ENCODE measurements around the gene SLC35F4.

SLC35F4 gene

DNA sequence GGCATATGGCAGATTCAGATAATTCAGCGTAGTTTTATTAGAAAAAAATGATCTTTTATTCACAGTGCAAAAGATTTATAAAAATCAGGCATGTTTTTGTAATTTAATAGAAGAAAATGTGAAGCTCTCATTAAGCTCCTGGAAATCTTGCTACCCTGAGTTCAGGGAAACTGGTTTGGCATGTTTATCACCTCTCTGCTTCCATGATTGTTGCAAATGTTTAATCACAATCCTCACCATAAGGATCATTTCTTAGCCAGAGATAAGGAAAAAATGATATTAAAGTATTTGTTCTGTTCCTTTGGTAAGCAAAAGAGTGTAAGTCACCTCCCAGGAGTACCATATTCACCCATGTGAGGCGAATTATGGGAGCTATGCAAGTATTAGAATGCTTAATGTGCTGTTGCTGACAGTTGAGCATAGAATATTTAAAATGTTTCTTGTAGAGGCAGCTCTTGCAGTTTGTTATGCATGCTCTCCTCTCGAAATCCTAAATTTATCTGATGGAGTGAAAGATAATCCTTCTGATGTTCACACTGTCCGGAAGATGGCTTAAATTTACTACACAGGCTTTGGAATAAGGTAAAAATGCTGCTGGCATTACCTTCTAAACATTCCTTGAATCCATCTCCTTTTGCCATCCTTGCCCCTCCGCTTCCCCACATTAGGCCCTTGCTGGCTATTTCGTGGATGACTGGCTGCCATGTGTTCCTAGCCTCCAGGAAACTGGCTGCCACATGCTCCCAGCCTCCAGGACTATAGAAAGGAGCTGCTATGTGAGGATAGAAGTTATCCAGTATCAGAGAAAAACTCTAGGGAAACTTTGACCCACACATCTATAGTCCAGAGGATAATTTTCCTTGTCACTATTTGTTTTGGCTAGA, 256.5 kb downstream of the SLC35F4 start:
- no peak for DNase-seq

DNA sequence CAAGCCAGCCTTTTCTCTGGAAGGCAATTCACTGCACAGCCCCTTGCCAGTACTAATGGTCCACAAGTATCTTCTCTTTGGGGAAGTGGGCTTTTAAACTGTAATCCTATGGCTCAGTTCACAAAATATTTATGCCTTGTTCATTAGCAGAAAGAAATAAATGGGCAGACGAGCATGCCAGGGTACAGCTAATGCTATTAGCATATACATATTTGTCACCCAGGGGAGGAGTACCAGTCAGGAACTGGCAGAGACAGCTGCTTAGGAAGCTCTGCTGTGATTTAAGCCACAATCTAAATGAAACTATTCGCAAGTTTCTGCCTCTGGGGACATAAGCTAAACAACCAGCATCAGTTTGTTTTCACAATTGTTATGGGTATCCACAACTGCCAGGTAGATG, 258.8 kb downstream of the SLC35F4 start:
- no peak for DNase-seq

DNA sequence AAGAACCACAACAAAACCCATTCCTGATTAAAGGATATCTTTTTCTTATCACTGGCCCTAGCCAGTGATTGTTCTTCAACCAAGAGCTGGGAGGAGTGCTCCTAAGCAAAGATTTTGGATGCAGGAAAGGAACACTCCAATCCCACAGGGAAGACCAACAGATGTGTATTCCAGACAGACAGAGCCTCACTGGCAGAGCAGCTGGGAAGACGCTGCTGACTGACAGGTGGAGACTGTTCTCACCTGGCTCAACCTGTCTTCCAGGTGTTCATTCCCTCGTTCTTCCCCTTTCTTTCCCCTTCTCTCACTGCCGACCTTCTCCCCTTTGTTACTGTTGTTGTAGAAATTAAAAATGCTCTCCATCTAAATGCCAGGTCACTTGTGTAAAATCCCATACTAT, 282.5 kb downstream of the SLC35F4 start:
- no peak for DNase-seq

DNA sequence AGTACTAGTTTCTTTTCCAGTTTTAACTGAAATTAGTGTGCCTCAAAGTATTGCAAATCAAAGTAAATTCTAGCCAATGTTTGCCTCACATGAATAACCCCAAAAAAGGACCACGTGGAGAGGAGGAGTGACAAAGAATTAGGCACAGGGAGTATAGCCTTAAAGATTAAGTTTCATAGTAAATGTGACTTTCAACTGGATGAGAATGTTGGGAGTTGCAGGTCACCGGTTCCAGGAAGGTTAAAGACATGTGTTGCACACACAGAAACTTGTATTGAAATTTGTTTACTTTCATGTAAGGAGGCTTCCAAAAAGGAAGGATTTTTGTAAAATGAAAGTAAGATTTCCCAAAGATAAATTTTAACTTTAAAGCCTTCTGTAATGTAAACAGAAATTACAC, 283.1 kb downstream of the SLC35F4 start:
- no peak for DNase-seq

DNA sequence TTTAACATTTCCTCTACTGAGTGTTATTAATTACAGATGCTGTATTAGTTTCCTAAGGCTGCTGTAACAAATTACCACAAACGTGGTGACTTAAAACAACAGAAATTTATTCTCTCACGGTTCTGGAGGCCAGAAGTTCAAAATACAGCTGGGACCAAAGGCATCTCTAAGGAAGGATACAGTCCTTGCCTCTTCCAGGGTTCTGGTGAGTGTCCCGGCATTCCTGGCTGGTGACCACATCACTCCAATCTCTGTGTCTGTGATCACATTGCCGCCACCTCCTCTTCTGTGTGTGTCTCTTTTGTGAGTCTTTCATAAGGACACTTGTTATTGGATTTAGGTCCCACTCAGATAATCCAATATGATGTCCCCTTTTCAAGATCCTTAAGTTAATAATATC, 287.1 kb downstream of the SLC35F4 start:
- no peak for DNase-seq

DNA sequence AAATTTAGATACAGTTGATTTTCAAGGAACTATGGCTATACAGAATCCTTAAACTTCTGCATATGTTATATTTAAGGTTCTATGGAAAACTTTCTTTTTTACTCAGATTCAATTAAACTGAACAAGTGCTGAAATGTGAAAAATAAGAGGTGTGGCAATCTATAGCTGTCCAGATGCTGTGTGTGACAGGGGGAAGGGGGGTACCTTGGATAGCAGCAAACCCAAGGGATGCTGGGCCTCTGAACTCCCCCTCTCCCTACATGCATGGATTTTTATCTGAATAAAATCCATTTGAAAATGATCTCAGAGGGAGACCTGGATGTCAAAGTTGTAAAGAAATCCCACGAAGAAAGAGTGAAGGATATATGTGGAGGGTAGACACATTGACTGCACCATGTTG, 289.4 kb downstream of the SLC35F4 start:
- DNase-seq, result no peak

DNA sequence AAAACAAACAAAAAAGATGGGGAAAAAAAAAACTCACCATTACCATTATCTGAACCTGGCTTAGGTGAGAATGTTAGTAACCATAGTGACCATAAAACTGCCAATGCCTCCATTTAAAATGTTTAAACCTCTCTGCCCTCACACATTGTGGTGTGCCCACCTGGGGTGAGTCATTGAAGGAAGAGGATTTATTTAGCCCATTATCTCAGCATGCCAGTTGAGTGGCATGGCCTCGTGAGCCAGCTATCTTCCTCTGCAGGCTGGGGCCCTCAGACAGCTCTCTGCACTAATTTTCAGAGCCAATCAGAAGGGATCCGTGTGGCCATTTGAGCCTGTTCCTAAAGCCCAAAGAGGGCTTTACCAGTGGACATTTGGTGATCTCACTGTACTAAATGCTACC, 290.4 kb downstream of the SLC35F4 start:
- no peak for DNase-seq

DNA sequence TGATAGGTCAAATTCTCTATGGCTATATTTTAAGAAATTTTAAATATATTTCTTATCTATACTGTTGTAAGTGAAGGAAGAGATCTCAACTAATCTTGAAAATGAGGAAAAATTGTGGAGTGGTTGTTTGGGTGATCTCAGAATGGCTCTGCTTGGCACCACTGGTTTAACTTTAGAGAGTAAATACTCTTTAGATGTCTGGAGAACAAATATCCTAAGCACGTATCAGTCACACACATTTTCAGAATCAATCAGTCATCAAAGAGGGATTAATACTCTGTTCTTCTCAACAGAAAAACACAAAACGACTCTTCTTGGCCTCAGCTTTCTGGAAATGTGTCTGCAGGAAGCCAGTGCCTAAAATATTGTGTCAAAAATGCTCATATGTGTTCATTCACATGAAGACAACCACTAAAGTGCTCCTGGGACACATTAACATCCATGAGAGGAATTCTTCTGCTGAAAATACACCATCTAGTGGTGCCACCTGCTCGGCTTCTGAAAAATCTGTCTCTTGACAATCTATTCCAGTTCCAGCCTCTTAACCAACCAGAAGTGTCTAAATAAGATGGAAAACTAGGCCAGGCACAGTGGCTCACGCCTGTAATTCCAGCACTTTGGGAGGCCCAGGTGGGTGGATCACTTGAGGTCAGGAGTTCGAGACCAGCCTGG, 291.1 kb downstream of the SLC35F4 start:
- no peak for DNase-seq

DNA sequence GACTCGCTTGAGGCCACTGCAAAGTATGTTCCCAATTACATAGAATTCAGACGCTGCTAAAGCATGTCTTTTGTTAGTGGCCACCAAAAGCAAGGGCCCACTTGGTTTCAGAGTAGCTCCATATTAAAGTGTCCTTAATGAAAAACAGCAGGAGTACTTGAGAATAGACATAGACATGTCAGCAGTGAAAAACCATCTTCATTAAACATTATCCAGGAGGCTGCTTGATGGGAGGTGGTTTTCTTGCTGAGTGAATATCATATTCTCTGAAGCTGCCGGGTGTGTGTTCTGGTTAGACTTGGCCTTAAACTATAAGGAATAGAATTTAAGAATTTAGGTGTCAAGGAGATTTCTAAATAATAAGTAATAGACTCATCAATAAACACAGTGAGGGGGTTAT, 292.7 kb downstream of the SLC35F4 start:
- no peak for DNase-seq

DNA sequence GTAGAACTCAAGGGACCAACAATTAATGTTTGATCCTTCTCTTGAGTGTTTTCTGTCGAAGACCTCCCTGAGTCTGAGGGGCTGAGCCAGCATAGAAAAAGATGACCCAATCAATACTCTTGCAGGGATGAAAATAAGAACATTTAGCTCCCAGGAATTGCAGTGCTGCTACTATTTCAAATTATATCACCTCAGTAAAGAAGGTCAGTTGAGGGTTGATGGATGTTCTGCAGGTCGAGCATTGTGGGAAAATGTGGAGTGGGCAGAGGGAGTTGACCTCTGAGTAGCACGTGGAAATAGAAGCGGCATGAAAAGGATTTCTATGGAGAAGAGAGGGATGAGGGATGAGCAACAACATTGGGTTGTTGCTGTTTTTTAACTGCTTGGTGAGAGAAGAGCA, 297.3 kb downstream of the SLC35F4 start:
- no peak for DNase-seq

DNA sequence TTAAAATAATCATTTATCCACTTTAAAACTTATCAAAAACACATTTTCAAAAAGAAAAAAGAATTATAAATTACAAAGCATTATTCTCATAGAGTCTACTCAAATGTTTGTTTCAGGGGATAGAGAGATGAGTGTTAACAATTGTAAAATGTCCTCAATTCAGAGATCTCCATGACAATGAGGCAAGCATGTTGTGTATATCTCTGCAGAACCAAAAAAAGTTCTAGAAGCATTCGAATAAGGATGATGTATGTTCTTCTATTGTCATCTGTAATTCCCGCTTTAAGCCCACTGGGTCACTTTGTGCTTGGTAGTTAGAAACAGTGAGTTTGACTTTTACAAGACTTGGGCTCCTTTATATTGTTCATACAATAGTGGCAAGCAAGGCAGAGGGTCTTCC, 298.7 kb downstream of the SLC35F4 start:
- no peak for DNase-seq

DNA sequence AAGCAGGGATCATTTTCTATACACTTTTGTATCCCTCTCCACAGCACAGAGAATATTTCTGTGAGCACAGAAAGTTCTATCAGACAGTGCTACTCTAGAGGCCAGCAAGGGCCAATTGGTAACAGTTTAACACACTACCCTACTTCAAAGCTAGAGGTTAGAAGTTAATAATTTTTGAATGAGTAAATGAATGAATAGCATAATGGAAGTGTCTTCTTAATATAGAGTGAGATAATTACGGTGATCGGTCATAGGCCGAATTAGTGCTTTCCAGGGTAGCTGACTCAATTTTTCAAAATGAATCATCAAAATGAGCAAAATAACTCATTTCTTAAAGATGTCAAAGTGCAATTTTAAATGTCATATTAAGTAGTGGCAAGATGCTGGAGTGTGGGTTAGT, 305.2 kb downstream of the SLC35F4 start:
- no peak for DNase-seq

DNA sequence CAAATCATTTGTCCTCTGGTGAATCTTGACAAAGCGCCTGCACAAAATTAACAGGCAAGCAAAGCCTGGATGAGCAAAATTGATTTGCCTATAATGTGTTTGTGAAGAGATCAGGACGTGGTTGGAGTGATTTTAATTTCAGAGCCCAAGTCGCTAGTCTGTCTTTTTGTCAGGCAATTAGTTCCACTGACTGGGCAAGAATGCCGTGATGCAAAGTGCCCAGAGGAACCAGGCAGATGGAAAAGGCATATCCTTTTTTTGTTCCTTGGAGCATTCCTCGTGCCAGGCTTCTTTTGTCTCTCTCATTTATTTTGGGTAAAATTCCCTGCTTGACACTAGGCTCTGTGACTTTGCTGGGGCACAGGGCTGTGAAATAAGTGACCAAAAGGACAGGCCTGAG, 306.3 kb downstream of the SLC35F4 start:
- no peak for DNase-seq

DNA sequence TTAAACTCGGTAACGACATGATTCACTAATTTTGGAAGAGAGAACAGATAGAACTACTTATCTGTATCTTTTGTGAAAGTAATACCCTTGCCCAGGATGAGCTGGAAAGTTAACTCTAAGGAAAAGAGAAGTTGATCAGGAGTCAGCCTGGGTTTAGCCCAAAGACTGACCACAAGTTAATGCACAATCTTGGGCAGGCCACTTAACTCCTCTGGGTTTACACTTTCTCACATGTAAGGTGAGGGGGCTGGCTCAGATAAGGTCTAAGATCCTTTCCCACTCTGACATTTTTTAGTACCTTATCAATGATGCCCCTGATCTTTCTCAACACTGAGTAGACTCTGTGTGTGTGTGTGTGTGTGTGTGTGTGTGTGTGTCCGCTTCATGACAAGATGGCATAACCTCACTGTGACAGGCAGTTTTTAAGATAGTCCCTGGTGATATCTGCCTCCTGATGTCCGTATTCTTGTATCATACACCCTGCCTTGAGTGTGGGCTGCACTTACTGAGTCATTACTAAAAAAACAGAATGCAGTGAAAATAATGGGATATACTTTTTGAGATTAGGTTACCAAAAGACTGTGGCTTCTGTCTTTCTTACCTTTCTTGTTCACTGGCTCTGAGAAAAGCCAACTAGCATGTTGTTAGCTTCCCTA, 316.0 kb downstream of the SLC35F4 start:
- DNase-seq, result no peak

DNA sequence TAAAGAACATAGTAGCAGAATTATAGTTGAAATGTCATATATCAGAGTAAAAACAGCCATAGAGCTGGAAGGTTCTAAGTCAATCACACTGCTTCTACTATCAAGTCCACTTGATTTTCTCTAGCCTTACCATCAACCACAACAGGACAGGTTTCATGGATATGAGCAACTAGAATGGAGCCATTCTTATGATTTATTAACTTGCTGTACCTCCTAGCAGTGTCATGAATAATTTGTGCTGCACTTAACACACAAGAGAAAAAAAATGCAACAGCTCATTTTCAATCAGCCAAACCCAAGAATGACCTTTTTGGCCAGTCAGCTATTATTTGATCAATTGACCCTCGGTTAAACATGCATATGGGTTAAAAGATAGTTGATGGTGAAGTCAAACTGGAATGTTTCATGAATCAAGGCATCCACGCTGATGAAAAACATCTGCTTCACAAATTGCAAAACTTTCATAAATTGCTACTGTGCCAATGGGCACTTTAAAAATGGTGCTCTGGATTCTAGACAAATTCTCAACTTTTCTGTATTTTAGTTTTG, 316.8 kb downstream of the SLC35F4 start:
- no peak for DNase-seq

DNA sequence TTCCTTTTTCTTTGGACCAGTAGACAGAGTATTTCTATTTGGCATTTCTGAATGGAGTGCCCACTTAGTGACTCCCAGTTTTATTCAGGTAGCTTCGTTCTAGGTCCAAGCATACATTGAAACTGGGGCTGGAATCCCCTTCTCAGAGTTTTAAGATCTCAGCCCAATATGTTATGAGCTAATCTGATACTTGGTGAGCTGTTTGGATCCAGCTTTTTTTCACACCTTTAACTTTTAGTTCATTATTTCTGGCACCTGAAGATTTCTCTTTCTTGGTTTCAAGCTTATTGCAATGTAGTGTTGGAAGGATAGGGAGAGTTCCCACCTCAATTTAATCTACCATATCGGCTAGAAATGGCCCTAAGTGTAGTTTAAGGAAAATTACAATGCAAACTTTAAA, 318.8 kb downstream of the SLC35F4 start:
- no peak for DNase-seq

DNA sequence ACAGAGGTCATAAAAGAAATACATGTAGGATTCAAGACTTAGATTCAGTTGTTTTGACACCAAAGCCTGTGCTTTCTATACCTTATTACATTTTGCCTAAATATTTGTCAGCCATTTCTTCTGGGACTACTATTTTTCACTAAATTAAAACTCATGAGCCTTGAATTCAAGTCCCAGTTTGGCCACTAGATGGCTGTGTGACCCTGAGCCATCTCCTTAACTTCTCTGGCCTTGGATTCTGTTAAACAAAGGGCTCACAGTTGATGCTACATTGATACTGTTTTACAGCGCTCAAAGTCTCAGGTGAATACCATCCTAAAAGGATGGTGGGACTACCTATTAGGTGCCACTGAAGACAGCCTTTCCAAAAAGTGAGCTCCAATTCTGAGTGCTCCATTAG, 332.7 kb downstream of the SLC35F4 start:
- no peak for DNase-seq

DNA sequence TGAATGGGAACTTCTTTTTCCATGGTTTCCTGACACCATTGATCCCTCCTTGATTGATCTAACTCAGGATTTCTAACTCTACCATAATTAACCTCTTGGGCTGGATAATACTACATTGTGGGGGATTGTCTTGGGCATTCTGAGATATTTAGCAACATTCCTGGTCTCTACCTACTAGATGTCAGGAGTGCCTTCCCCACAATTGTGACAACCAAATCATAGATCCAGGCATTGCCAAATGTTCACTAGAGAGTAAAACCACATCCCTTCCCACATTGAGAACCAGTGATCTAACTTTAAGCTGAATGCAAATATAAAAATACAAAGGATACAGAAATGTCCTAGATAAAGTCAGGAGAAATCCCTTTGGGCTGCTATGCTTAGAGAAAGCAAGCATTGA, 335.3 kb downstream of the SLC35F4 start:
- DNase-seq, result no peak

DNA sequence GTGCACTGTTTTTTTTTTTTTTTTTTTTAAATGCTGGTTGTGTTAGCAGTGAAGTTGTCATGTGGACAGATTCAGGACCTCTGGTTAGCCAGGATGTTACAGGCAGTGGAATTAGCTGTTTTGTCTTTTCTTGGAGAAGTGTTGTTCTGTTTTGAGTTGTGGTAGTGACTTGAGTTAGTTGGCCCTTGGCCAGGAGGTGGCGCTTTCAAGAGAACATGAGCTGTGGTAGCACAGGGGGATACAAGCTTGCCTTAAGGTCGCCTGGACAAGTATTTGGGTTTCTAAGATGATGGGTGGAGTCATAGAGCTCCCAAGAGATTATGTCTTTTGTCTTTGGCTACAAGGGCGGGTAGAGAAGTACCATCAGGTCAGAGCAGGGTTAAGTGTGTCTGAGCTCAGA, 338.9 kb downstream of the SLC35F4 start:
- DNase-seq, result no peak

DNA sequence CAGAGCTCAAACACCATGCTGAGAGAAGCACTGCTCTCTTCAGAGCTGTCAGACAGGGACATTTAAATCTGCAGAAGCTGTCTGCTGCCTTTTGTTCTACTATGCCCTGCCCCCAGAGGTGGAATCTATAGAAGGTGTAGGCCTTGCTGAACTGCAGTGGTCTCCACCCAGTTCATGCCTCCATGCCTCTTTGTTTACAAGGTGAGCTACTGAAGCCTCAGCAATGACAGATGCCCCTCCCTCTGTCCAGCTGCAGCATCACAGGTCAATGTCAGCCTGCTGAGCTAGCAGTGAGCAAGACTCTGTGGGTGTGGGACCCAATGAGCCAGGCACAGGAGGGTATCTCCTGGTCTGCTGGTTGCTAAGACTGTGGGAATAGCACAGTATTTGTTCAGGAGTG, 346.8 kb downstream of the SLC35F4 start:
- DNase-seq, result no peak

All from bone marrow (tissue), 2 donors.